Pancreas (tissue), 10 donors: ENCODE results near the gene TESMIN. TPM values are rescaled to one million over a fixed set of nuclear protein-coding genes. Genes with fewer than 3 reads are reported as not detected.

Experiments used
- ATAC-seq, 4 donors: fragments of 200-7000 bp; cut with Tn5 transposase; one replicate each; pipeline versions ENCODE4 v1.8.0 to v1.9.1; 2020; ENCODE audit warnings: mild to moderate bottlenecking in 4 of 4, moderate library complexity in 4 of 4
- DNase-seq, 6 donors: peaks; one replicate each; pipeline ENCODE4 v3.0.0-alpha.2; 2020
- FAIRE-seq: peaks from 2 replicates; lab custom pipeline; 2012; peaks lifted over from hg19 to GRCh38; lab: Jason Lieb, UNC
- H3K27ac ChIP-seq, 4 donors: fragments of 200-600 bp; sonication (generic); 1 replicate in 3 of 4; 2 replicates in 1 of 4; pipeline versions ENCODE4 v1.5.0 to v1.8.0; 2020
- H3K27me3 ChIP-seq, 4 donors: fragments of 200-600 bp; one replicate each; pipeline ENCODE4 v1.8.0; 2021
- H3K36me3 ChIP-seq, 3 donors: fragments of 200-600 bp; sonication (generic) in 1 of 3; one replicate each; pipeline versions ENCODE4 v1.5.0 to v1.8.0; 2020 to 2021
- H3K4me1 ChIP-seq, 3 donors: fragments of 200-600 bp; one replicate each; pipeline ENCODE4 v1.8.0; 2021
- H3K4me3 ChIP-seq, 4 donors: fragments of 200-600 bp; sonication (generic) in 2 of 4; one replicate each; pipeline versions ENCODE4 v1.5.0 to v1.8.0; 2020 to 2021
- H3K9me3 ChIP-seq, 4 donors: fragments of 200-600 bp; one replicate each; pipeline ENCODE4 v1.8.0; 2021
- CTCF ChIP-seq, 4 donors: fragments of 200-600 bp; sonication (generic) in 3 of 4; IDR thresholded peaks; one replicate each; pipeline versions ENCODE4 v1.5.0 to v1.8.0; 2021; ENCODE audit warnings: antibody characterized with exemption in 4 of 4
- WGBS, 2 donors: extraction: QIAGEN DNeasy Blood & Tissue Kit; methylation state at CpG; one replicate each; pipeline ENCODE4 v1.1.7; 2013; 5-methylcytosine and 5-hydroxymethylcytosine counted together
- intact Hi-C, 3 donors: fragments of 100-400 bp; cut with DNase I; formaldehyde crosslinking; loops; one replicate each; pipeline versions ENCODE4 v1.11.1 to v1.14.2; 2022
- polyA plus RNA-seq, 2 donors: library from polyadenylated mRNA; stranded (reverse); fragments of 200-250 nt; gene quantifications; one replicate each; pipeline ENCODE4 v1.2.3, GENCODE V29; 2013
- total RNA-seq, 6 donors: library from RNA; stranded (reverse); fragmentation: NEBNext Ultra II Directional in 4 of 6; extraction: Animal tissue kit (Norgen Biotek cat#: 25700) in 4 of 6; gene quantifications; one replicate each; pipeline versions ENCODE4 v1.2.1 to v1.2.4, GENCODE V29; 2021 to 2023
- donor health status: healthy with polysubstance abuse.
- donor health status: DM: no; HTN: no; CAD: no; lungs with moderate emphysema.
- donor health status: DM: no; HTN: no; CAD: no.
- donor health status: control.
- donor health status: control.
- donor health status: Bipolar disorder and iron deficiency.
- donor health status: DM: yes; HTN: yes; CAD: no.
- donor health status: DM: no; HTN: no; CAD: no.
- donor health status: DM: no; HTN: no; CAD: no.
- donor health status: DM: yes; HTN: yes; CAD: no.

The TESMIN gene
- total and polyA plus RNA-seq, 8 donors, result 1.4 to 3.6 (median 1.9) TPM

- Histone ChIP-seq H3K4me3 (no peak overlapping the region), H3K27ac (no peak overlapping the region), H3K4me1 (peaks cover 0 to 9% (median 0%) of the 10 kb centered on the region in 3 donors), H3K27me3 (peaks cover 0 to 14% (median 2%) of the 10 kb centered on the region in 4 donors), H3K9me3 (no peaks in the 10 kb centered on the region), H3K36me3 (no peaks in the 10 kb centered on the region)
- FAIRE-seq, result no peak
- no peak for ATAC-seq
- no peak for DNase-seq
- intact Hi-C loops, result no loop called here
- no peak for TF ChIP-seq CTCF (IDR thresholded peaks at IDR 0.05)
- 76 to 83% methylated on average over 17 of the region's 17 CpGs for WGBS, 2 donors
Measured at GRCh38 chr11:68680541-68681231, 70.6 kb downstream of the TESMIN start.

- FAIRE-seq, result no peak
Measured at GRCh38 chr11:68678031-68678441, 73.3 kb downstream of the TESMIN start.

GRCh38 chr11:68677432-68677831 is 73.9 kb downstream of the TESMIN start:
- TF ChIP-seq CTCF (IDR thresholded peaks at IDR 0.05), result no peak
- no peak overlapping the region for H3K4me3 ChIP-seq
- peak in 4 of 6 donors; percentile 9 to 67 (median 47) for DNase-seq
- H3K9me3 ChIP-seq, result no peaks in the 10 kb centered on the region
- no peaks in the 10 kb centered on the region for H3K36me3 ChIP-seq
- ATAC-seq, result peak; percentile 32 to 93 (median 68)
- no peak overlapping the region for H3K27ac ChIP-seq
- intact Hi-C loops, result no loop called here
- no peaks in the 10 kb centered on the region for H3K4me1 ChIP-seq
- FAIRE-seq, result no peak
- 6 to 12% methylated on average over 6 of the region's 6 CpGs for WGBS, 2 donors
- H3K27me3 ChIP-seq, result no peaks in the 10 kb centered on the region

More at GRCh38 chr11:68678031-68678441, 73.3 kb downstream of the TESMIN start:
- H3K4me1 ChIP-seq, result no peaks in the 10 kb centered on the region
- no peak for DNase-seq
- H3K36me3 ChIP-seq, result no peaks in the 10 kb centered on the region
- intact Hi-C loops, result no loop called here
- no peak overlapping the region for H3K27ac ChIP-seq
- WGBS, 2 donors, result 77 to 81% methylated on average over 15 of the region's 15 CpGs
- H3K9me3 ChIP-seq, result no peaks in the 10 kb centered on the region
- no peak for TF ChIP-seq CTCF (IDR thresholded peaks at IDR 0.05)
- ATAC-seq, result no peak
- H3K4me3 ChIP-seq, result no peak overlapping the region
- H3K27me3 ChIP-seq, result no peaks in the 10 kb centered on the region

- FAIRE-seq (no peak), DNase-seq (peak in 1 of 6 donors; percentile 13), ATAC-seq (no peak)
- Histone ChIP-seq H3K9me3 (no peaks in the 10 kb centered on the region), H3K27me3 (no peaks in the 10 kb centered on the region), H3K27ac (no peak overlapping the region), H3K4me3 (no peak overlapping the region), H3K36me3 (no peaks in the 10 kb centered on the region), H3K4me1 (no peaks in the 10 kb centered on the region)
- no peak for TF ChIP-seq CTCF (IDR thresholded peaks at IDR 0.05)
- intact Hi-C loops, result no loop called here
- 82 to 83% methylated on average over 16 of the region's 16 CpGs for WGBS, 2 donors
Measured at GRCh38 chr11:68674461-68674860, 76.9 kb downstream of the TESMIN start.

- H3K27me3 ChIP-seq, result no peaks in the 10 kb centered on the region
- H3K27ac ChIP-seq, result no peak overlapping the region
- no peak for TF ChIP-seq CTCF (IDR thresholded peaks at IDR 0.05)
- no peaks in the 10 kb centered on the region for H3K9me3 ChIP-seq
- no peak for FAIRE-seq
- no peak for ATAC-seq
- H3K4me1 ChIP-seq, result no peaks in the 10 kb centered on the region
- peak in 1 of 6 donors; percentile 27 for DNase-seq
- no peaks in the 10 kb centered on the region for H3K36me3 ChIP-seq
- intact Hi-C loops, result no loop called here
- H3K4me3 ChIP-seq, result no peak overlapping the region
- WGBS, 2 donors, result 68 to 84% methylated on average over 11 of the region's 11 CpGs
Measured at GRCh38 chr11:68673991-68674390, 77.3 kb downstream of the TESMIN start.
